CD4-positive, CD25-positive, alpha-beta regulatory T cell (primary cell): ENCODE data around the gene RNF169. TPM values are rescaled to one million over a fixed set of nuclear protein-coding genes. Genes with fewer than 3 reads are reported as not detected.
A peak's percentile ranks its signal among the peaks of the same experiment; 100 is the strongest.

ENCODE experiments used
- ATAC-seq, 2 donors: fragments of 150-1000 bp; cut with Tn5 transposase; one replicate each; pipeline ENCODE4 v1.10.0; 2021; ENCODE audit warnings: low read depth in 2 of 2, moderate number of reproducible peaks in 2 of 2, moderate library complexity in 1 of 2
- DNase-seq, 3 donors: peaks; one replicate each; pipeline versions ENCODE4 v3.0.0 to v3.0.0-alpha.2; 2012 to 2022; ENCODE audit warnings: mixed read lengths in 1 of 3
- H3K27ac ChIP-seq: one replicate; pipeline ENCODE4 v1.7.0; 2013; ENCODE audit warnings: mild to moderate bottlenecking, low read length; ENCODE audit not compliant: insufficient read depth, poor library complexity, severe bottlenecking
- H3K27me3 ChIP-seq: one replicate; pipeline ENCODE4 v1.7.0; 2013; ENCODE audit warnings: low read length; ENCODE audit not compliant: control insufficient read depth, insufficient read depth
- H3K36me3 ChIP-seq: one replicate; pipeline ENCODE4 v1.7.0; 2013; ENCODE audit warnings: mild to moderate bottlenecking, low read length, moderate library complexity; ENCODE audit not compliant: control insufficient read depth, insufficient read depth
- H3K4me1 ChIP-seq: 2 replicates; pipeline ENCODE4 v1.7.0; 2013; ENCODE audit warnings: mild to moderate bottlenecking, low read length; ENCODE audit not compliant: insufficient read depth, control insufficient read depth, poor library complexity, severe bottlenecking
- H3K4me3 ChIP-seq: one replicate; pipeline ENCODE4 v1.7.0; 2013; ENCODE audit warnings: low read depth, mild to moderate bottlenecking, low read length, moderate library complexity
- H3K9me3 ChIP-seq, 2 experiments: 1 replicate in 1 of 2; 2 replicates in 1 of 2; pipeline ENCODE4 v1.7.0; 2013; ENCODE audit warnings: low read length in 2 of 2, mild to moderate bottlenecking in 1 of 2, moderate library complexity in 1 of 2; ENCODE audit not compliant: control insufficient read depth in 2 of 2
- H3K27ac Mint-ChIP-seq, 3 donors: one replicate each; pipeline ENCODE4 v1.8.0; 2020 to 2022; ENCODE audit warnings: mild to moderate bottlenecking in 3 of 3, mixed read lengths in 3 of 3, moderate library complexity in 2 of 3
- H3K27me3 Mint-ChIP-seq: one replicate; pipeline ENCODE4 v1.8.0; 2022; ENCODE audit warnings: mild to moderate bottlenecking, mixed read lengths
- H3K36me3 Mint-ChIP-seq: one replicate; pipeline ENCODE4 v1.8.0; 2020; ENCODE audit warnings: mixed read lengths
- H3K4me1 Mint-ChIP-seq, 4 donors: one replicate each; pipeline ENCODE4 v1.8.0; 2020 to 2022; ENCODE audit warnings: mixed read lengths in 4 of 4, mild to moderate bottlenecking in 1 of 4
- H3K4me3 Mint-ChIP-seq, 4 donors: one replicate each; pipeline ENCODE4 v1.8.0; 2020 to 2022; ENCODE audit warnings: mild to moderate bottlenecking in 4 of 4, mixed read lengths in 4 of 4, moderate library complexity in 3 of 4
- H3K9me3 Mint-ChIP-seq, 7 donors: one replicate each; pipeline ENCODE4 v1.8.0; 2020 to 2022; ENCODE audit warnings: mixed read lengths in 7 of 7, mild to moderate bottlenecking in 3 of 7, moderate library complexity in 2 of 7
- polyA plus RNA-seq, 4 donors: library from polyadenylated mRNA; unstranded; fragments of 300-500 nt; fragmentation: Illumina TruSeq; gene quantifications; one replicate each; pipeline ENCODE4 v1.2.3, GENCODE V29; 2021
- total RNA-seq: library from RNA; stranded (reverse); gene quantifications from one replicate; pipeline ENCODE4 v1.2.3, GENCODE V29; 2022

RNF169 gene
- total and polyA plus RNA-seq, 5 donors from 2014 or later = 1.3 to 30.2 (median 1.4) TPM

DNA sequence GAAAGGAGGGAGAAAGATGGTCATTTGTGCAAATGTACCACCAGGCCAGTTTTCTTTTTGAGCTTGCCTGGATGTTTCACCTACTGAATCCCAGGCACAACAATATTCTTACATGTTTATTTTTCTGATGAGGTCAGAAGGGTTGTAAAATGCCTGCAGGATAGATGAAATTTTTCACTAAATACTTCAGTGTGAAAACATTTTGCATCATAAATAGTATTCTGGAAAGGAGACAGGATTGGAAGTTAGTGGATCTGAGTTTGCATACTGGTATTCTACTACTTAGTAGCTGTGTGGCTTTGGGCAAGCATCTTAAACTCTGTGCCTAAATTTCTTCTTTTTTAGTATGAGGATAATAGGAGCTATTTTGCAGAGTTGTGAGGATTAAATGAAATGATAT, 24.8 kb downstream of the RNF169 start:
- Mint-ChIP-seq H3K4me1 (peaks cover 42 to 71% (median 54%) of the 10 kb centered on the region in 4 donors), H3K27me3 (no peaks in the 10 kb centered on the region), H3K9me3 (no peaks in the 10 kb centered on the region), H3K27ac (peak overlapping the region in 1 of 3 donors; percentile 17), H3K4me3 (no peak overlapping the region), H3K36me3 (peaks cover 18% of the 10 kb centered on the region)
- ATAC-seq = no peak
- peaks cover 21% of the 10 kb centered on the region for H3K4me1 ChIP-seq
- H3K27ac ChIP-seq = no peak overlapping the region
- H3K27me3 ChIP-seq = no peaks in the 10 kb centered on the region
- no peaks in the 10 kb centered on the region for H3K9me3 ChIP-seq
- H3K4me3 ChIP-seq = no peak overlapping the region
- DNase-seq = no peak
- H3K36me3 ChIP-seq = peaks cover 2% of the 10 kb centered on the region

DNA sequence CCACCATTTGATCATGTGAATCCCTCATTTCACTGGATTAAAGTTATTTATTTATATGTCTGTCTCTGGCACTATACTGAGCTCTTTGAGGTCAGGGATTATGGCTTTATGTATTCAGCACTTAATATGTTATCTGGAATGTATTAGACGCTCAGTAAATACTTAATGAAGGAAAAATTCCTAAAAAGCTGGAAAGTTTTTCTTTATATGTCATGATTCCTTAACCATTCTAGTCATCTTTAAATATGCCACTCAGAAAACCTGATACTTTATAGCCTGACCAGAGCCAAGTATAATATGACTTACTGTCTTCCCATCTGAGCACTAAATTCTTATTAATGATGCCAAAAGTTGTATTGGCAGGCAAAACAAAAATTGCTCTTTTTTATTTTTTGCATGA, 27.1 kb downstream of the RNF169 start:
- no peak for DNase-seq
- H3K27ac Mint-ChIP-seq = no peak overlapping the region
- ATAC-seq = no peak
- no peaks in the 10 kb centered on the region for H3K27me3 Mint-ChIP-seq
- Histone ChIP-seq H3K4me1 (peaks cover 4% of the 10 kb centered on the region), H3K27ac (no peak overlapping the region), H3K4me3 (no peak overlapping the region), H3K9me3 (no peaks in the 10 kb centered on the region), H3K27me3 (no peaks in the 10 kb centered on the region), H3K36me3 (peaks cover 2% of the 10 kb centered on the region)
- H3K36me3 Mint-ChIP-seq = peaks cover 18% of the 10 kb centered on the region
- H3K4me3 Mint-ChIP-seq = no peak overlapping the region
- H3K4me1 Mint-ChIP-seq = peaks cover 21 to 53% (median 42%) of the 10 kb centered on the region in 4 donors
- no peaks in the 10 kb centered on the region for H3K9me3 Mint-ChIP-seq

DNA sequence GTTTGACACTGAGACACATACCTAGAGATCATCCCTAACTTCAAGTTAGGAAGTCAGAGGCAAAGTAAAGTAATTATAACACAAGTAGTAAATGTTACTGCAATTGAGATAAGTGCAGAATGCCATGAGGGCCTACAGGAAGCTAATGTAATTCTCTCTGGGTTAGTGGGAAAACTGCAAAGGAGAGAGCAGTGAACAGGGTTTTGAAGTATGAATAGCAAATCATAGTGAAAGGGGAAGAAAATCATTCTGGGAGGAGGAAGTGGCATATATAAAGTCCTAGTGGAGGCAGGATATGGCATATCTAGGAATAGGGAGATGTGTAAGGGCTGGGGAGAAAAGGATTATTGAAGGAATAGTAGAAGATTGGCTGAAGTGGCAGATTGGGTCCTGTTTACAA, 27.9 kb downstream of the RNF169 start:
- ATAC-seq = no peak
- Histone ChIP-seq H3K9me3 (no peaks in the 10 kb centered on the region), H3K36me3 (peaks cover 2% of the 10 kb centered on the region), H3K4me1 (peaks cover 9% of the 10 kb centered on the region), H3K4me3 (no peak overlapping the region), H3K27ac (no peak overlapping the region), H3K27me3 (no peaks in the 10 kb centered on the region)
- DNase-seq = no peak
- peaks cover 18% of the 10 kb centered on the region for H3K36me3 Mint-ChIP-seq
- H3K4me3 Mint-ChIP-seq = no peak overlapping the region
- no peaks in the 10 kb centered on the region for H3K9me3 Mint-ChIP-seq
- H3K4me1 Mint-ChIP-seq = peaks cover 21 to 48% (median 38%) of the 10 kb centered on the region in 4 donors
- peak overlapping the region in 2 of 3 donors; percentile 14 to 20 for H3K27ac Mint-ChIP-seq
- no peaks in the 10 kb centered on the region for H3K27me3 Mint-ChIP-seq

DNA sequence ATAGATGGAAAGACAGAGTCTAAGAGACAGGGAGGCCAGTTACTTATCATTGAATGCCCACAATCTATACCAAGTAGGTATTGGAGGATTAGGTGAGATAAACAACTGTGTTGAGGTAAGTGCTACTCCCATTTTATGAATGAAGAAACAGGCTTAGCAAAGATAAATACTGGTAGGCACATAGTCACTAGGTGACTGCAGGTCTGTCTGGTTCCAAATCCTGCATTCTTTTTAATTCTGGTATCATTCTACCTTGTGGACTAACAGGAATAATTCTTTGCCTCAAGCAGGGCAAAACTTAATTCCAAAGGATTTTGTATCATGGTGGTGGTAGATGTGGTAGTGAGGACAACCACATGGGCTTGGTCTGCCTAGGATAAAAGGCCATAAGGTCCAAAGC, 28.4 kb downstream of the RNF169 start:
- Histone ChIP-seq H3K9me3 (no peaks in the 10 kb centered on the region), H3K27ac (no peak overlapping the region), H3K27me3 (no peaks in the 10 kb centered on the region), H3K4me3 (no peak overlapping the region), H3K4me1 (peaks cover 14% of the 10 kb centered on the region), H3K36me3 (peaks cover 2% of the 10 kb centered on the region)
- ATAC-seq (no peak), DNase-seq (no peak)
- H3K27ac Mint-ChIP-seq = peak overlapping the region in 2 of 3 donors; percentile 14 to 20
- peaks cover 18% of the 10 kb centered on the region for H3K36me3 Mint-ChIP-seq
- H3K27me3 Mint-ChIP-seq = no peaks in the 10 kb centered on the region
- no peaks in the 10 kb centered on the region for H3K9me3 Mint-ChIP-seq
- no peak overlapping the region for H3K4me3 Mint-ChIP-seq
- H3K4me1 Mint-ChIP-seq = peaks cover 21 to 48% (median 38%) of the 10 kb centered on the region in 4 donors

DNA sequence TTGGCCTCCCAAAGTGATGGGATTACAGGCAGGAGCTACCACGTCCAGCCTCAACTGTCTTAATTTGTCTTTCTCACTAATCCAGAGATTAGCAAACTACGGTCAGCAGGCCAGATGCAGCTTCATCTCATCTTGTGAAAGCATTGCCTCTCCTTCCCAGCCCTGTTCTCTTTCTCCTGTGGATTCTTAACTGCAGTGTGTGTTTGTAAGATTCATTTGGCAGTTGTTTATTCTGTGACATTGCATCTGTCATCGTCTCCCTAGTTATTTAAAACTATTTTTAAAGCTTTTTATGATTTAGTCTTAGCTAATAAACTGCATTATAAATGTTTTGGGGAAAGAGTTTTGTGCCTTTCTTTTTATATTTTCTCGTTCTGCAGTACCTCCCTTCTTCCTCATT, 29.2 kb downstream of the RNF169 start:
- H3K27me3 ChIP-seq = no peaks in the 10 kb centered on the region
- Mint-ChIP-seq H3K27me3 (no peaks in the 10 kb centered on the region), H3K4me1 (peaks cover 22 to 42% (median 37%) of the 10 kb centered on the region in 4 donors), H3K9me3 (no peaks in the 10 kb centered on the region), H3K27ac (no peak overlapping the region), H3K36me3 (peaks cover 18% of the 10 kb centered on the region), H3K4me3 (no peak overlapping the region)
- H3K36me3 ChIP-seq = peaks cover 2% of the 10 kb centered on the region
- DNase-seq (no peak), ATAC-seq (no peak)
- no peaks in the 10 kb centered on the region for H3K9me3 ChIP-seq
- peaks cover 22% of the 10 kb centered on the region for H3K4me1 ChIP-seq
- no peak overlapping the region for H3K27ac ChIP-seq
- H3K4me3 ChIP-seq = no peak overlapping the region

DNA sequence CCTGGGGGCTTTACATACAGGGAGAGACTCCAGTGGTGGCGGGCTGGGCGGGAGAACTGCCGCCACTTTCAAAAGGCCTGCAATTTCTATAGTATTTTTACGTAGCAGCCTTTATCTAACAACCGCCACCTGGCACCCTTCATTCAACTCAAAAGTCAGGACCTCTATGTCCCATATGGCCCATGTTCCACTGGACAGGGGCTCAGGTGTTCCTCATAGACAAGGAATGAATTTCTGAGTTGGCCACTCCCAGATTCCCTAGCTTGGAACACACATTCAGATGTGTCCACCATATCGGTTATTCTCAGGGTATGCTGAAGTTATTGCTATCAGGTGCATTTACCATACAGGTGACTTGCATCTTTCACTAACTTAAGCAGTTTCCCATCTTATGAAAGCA, 29.9 kb downstream of the RNF169 start:
- H3K27me3 ChIP-seq = no peaks in the 10 kb centered on the region
- Mint-ChIP-seq H3K4me3 (no peak overlapping the region), H3K4me1 (peaks cover 29 to 39% (median 35%) of the 10 kb centered on the region in 4 donors), H3K36me3 (peaks cover 15% of the 10 kb centered on the region), H3K27me3 (no peaks in the 10 kb centered on the region), H3K27ac (no peak overlapping the region), H3K9me3 (no peaks in the 10 kb centered on the region)
- H3K4me3 ChIP-seq = no peak overlapping the region
- peaks cover 29% of the 10 kb centered on the region for H3K4me1 ChIP-seq
- ATAC-seq (no peak), DNase-seq (no peak)
- no peak overlapping the region for H3K27ac ChIP-seq
- H3K36me3 ChIP-seq = peaks cover 2% of the 10 kb centered on the region
- H3K9me3 ChIP-seq = no peaks in the 10 kb centered on the region

DNA sequence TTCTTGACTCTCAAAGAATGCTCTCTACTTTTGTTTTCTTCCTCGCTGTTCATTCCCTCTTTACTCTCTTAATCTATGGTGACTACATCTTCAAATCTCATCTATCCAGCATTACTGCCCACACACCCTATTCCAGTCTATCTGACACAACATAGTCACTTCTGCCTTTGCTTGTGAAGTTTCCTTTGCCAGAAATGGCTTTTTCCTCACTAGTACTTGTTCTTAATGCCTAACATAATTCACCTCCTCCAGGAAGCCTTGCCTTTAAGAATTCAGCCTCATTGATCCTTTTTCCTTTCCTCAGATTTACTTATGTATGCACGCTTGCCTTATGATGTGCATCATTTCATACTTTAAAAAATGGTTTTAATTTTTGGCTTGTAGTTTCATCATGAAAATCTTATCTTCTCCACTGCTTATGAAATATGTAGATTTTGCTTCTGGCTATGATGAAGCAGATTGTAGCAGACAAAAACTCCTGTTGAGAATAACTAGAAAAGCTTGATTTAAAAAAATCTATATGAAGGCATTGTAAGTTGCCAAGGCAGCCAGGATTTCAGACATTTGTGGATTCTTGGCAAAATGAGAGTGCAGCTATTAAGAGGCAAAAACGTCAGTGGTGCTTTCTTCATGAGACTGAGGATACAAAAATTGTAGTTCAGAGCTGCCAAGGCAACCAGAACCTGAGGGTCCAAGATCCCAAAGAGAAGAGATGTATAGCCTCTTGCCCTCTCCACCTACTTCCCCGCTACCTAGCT, 31.8 kb downstream of the RNF169 start:
- Histone ChIP-seq H3K27ac (no peak overlapping the region), H3K36me3 (no peaks in the 10 kb centered on the region), H3K4me3 (no peak overlapping the region), H3K27me3 (no peaks in the 10 kb centered on the region), H3K9me3 (no peaks in the 10 kb centered on the region), H3K4me1 (peaks cover 41% of the 10 kb centered on the region)
- H3K4me1 Mint-ChIP-seq = peaks cover 31 to 42% (median 38%) of the 10 kb centered on the region in 4 donors
- H3K4me3 Mint-ChIP-seq = no peak overlapping the region
- no peaks in the 10 kb centered on the region for H3K27me3 Mint-ChIP-seq
- H3K27ac Mint-ChIP-seq = no peak overlapping the region
- no peak for ATAC-seq
- peaks cover 11% of the 10 kb centered on the region for H3K36me3 Mint-ChIP-seq
- DNase-seq = no peak
- H3K9me3 Mint-ChIP-seq = no peaks in the 10 kb centered on the region
